ENCODE results near the gene OSBPL9. TPM values are rescaled to one million over a fixed set of nuclear protein-coding genes. Genes with fewer than 3 reads are reported as not detected.
"Not testable (repeated sequence)": the region's sequence is repeated elsewhere in the genome, so short reads cannot be mapped to it uniquely, and the experiment has no call there.

OSBPL9 gene
- total RNA-seq, 1 experiment from 2014 or later: 128 TPM

DNA sequence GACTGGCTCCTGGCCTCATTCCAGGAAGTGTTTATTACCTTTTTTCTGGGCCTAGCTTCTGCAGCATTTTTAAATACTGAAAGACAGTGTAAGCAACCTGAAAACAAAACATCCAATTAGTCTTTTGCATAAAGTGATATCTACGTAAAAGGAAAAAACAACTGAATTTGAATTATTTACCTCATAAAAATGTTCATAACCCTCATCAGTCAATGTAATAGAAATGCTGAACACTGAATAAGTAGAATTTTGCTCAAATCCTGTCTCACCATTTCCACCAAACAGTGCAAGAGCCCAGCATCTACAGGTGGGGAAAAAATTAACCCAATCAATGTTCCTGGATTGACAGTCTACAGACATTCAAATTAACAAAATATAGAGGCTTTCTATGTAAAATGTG is 197.6 kb downstream of the OSBPL9 start:
- no peaks in the 10 kb centered on the region for H3K9me2 ChIP-seq (replicated peaks; ENCODE audit: insufficient read depth, low read length)
- H3K4me2 ChIP-seq (ENCODE audit: low read depth, low read length, poor library complexity, severe bottlenecking): no peak overlapping the region
- no peak overlapping the region for H2AFZ ChIP-seq (ENCODE audit: low read length)
- no peaks in the 10 kb centered on the region for H4K20me1 ChIP-seq (ENCODE audit: insufficient read depth, low read depth, low read length)
- no peak overlapping the region for H3K4me3 ChIP-seq (ENCODE audit: low read length)
- peaks cover 50% of the 10 kb centered on the region for H3K36me3 ChIP-seq (ENCODE audit: insufficient read depth, low read length)
- DNase-seq: no peak
- H3K27ac ChIP-seq (ENCODE audit: low read length): no peak overlapping the region
- no peaks in the 10 kb centered on the region for H3K9me3 ChIP-seq (ENCODE audit: low read length)
- no peaks in the 10 kb centered on the region for H3K27me3 ChIP-seq (ENCODE audit: low read length)
- H3K9ac ChIP-seq (ENCODE audit: low read length): no peak overlapping the region
- peaks cover 7% of the 10 kb centered on the region; the same call in 1 of the 2 replicates for H3K4me1 ChIP-seq (ENCODE audit: low read length)
- H3K79me2 ChIP-seq (ENCODE audit: low read length): peaks cover 2% of the 10 kb centered on the region; the same call in 1 of the 2 replicates

DNA sequence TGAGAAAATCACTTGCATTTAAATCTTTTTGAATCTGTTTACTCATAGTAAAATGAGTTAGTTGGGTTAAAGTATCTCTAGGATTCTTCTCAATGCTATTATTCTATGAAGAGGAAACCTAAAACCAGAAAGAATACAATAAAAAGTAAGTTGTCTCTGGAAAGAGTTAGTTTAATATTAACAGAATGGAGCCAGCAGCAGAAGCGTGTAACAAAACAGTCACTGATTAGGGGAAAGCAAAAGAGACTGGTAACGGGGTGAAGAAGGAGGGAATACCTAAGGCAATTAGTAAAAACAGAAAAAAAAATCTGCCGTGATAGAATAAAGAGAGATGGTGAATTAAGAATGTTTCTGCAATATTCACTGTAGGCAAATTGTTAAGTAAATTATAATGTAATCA is 201.6 kb downstream of the OSBPL9 start:
- H3K9me2 ChIP-seq (replicated peaks; ENCODE audit: insufficient read depth, low read length): no peaks in the 10 kb centered on the region
- no peaks in the 10 kb centered on the region for H3K27me3 ChIP-seq (ENCODE audit: low read length)
- no peak overlapping the region for H3K4me3 ChIP-seq (ENCODE audit: low read length)
- no peak overlapping the region for H3K27ac ChIP-seq (ENCODE audit: low read length)
- H3K9me3 ChIP-seq (ENCODE audit: low read length): no peaks in the 10 kb centered on the region
- no peak overlapping the region for H2AFZ ChIP-seq (ENCODE audit: low read length)
- peaks cover 13% of the 10 kb centered on the region for H3K79me2 ChIP-seq (ENCODE audit: low read length)
- H3K9ac ChIP-seq (ENCODE audit: low read length): no peak overlapping the region
- H3K36me3 ChIP-seq (ENCODE audit: insufficient read depth, low read length): peaks cover 70% of the 10 kb centered on the region
- H3K4me1 ChIP-seq (ENCODE audit: low read length): peaks cover 7% of the 10 kb centered on the region; the same call in 1 of the 2 replicates
- no peak overlapping the region for H3K4me2 ChIP-seq (ENCODE audit: low read depth, low read length, poor library complexity, severe bottlenecking)
- no peak for DNase-seq
- H4K20me1 ChIP-seq (ENCODE audit: insufficient read depth, low read depth, low read length): no peaks in the 10 kb centered on the region

- H4K20me1 ChIP-seq (ENCODE audit: insufficient read depth, low read depth, low read length); H3K9ac ChIP-seq (ENCODE audit: low read length); H3K9me3 ChIP-seq (ENCODE audit: low read length); H3K9me2 ChIP-seq (replicated peaks; ENCODE audit: insufficient read depth, low read length); H3K27ac ChIP-seq (ENCODE audit: low read length); H3K27me3 ChIP-seq (ENCODE audit: low read length); H3K4me1 ChIP-seq (ENCODE audit: low read length); H3K4me3 ChIP-seq (ENCODE audit: low read length); H3K4me2 ChIP-seq (ENCODE audit: low read depth, low read length, poor library complexity, severe bottlenecking); DNase-seq; H2AFZ ChIP-seq (ENCODE audit: low read length): not testable (repeated sequence)
- H3K36me3 ChIP-seq (ENCODE audit: insufficient read depth, low read length): peaks cover 66% of the 10 kb centered on the region
- H3K79me2 ChIP-seq (ENCODE audit: low read length): peaks cover 13% of the 10 kb centered on the region
Measured at GRCh38 chr1:51819021-51819420, 202.1 kb downstream of the OSBPL9 start.

GRCh38 chr1:51819810-51820209 is 202.9 kb downstream of the OSBPL9 start:
- peaks cover 63% of the 10 kb centered on the region for H3K36me3 ChIP-seq (ENCODE audit: insufficient read depth, low read length)
- no peak overlapping the region for H3K9ac ChIP-seq (ENCODE audit: low read length)
- no peaks in the 10 kb centered on the region for H4K20me1 ChIP-seq (ENCODE audit: insufficient read depth, low read depth, low read length)
- no peak overlapping the region for H3K27ac ChIP-seq (ENCODE audit: low read length)
- no peaks in the 10 kb centered on the region for H3K27me3 ChIP-seq (ENCODE audit: low read length)
- no peaks in the 10 kb centered on the region for H3K9me3 ChIP-seq (ENCODE audit: low read length)
- no peak for DNase-seq
- no peaks in the 10 kb centered on the region for H3K4me1 ChIP-seq (ENCODE audit: low read length)
- peaks cover 18% of the 10 kb centered on the region for H3K79me2 ChIP-seq (ENCODE audit: low read length)
- no peak overlapping the region for H3K4me3 ChIP-seq (ENCODE audit: low read length)
- no peak overlapping the region for H2AFZ ChIP-seq (ENCODE audit: low read length)
- no peak overlapping the region for H3K4me2 ChIP-seq (ENCODE audit: low read depth, low read length, poor library complexity, severe bottlenecking)
- no peaks in the 10 kb centered on the region for H3K9me2 ChIP-seq (replicated peaks; ENCODE audit: insufficient read depth, low read length)

DNA sequence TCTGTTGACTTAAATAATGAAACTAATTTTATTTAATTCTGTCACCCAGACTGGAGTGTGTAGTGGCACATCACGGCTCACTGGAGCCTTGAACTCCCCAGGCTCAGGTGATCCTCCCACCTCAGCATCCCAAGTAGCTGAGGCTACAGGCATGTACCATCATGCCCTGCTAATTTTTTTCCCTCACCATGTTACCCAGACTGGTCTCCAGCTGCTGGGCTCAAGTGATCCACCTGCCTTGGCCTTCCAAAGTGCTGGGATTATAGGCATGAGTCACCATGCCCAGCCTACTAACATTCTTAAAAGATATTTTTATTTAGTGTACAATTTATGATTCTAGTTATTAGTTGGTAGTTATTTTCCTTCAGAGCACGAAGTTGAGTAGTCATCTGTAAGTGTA is 212.2 kb downstream of the OSBPL9 start:
- Histone ChIP-seq H3K9me2 (replicated peaks; ENCODE audit: insufficient read depth, low read length) (no peaks in the 10 kb centered on the region), H3K9me3 (ENCODE audit: low read length) (no peaks in the 10 kb centered on the region), H3K79me2 (ENCODE audit: low read length) (peaks cover 27% of the 10 kb centered on the region), H3K4me2 (ENCODE audit: low read depth, low read length, poor library complexity, severe bottlenecking) (no peak overlapping the region), H4K20me1 (ENCODE audit: insufficient read depth, low read depth, low read length) (no peaks in the 10 kb centered on the region), H3K9ac (ENCODE audit: low read length) (no peak overlapping the region), H2AFZ (ENCODE audit: low read length) (no peak overlapping the region), H3K4me1 (ENCODE audit: low read length) (no peaks in the 10 kb centered on the region), H3K36me3 (ENCODE audit: insufficient read depth, low read length) (peaks cover 70% of the 10 kb centered on the region), H3K4me3 (ENCODE audit: low read length) (no peak overlapping the region), H3K27me3 (ENCODE audit: low read length) (no peaks in the 10 kb centered on the region), H3K27ac (ENCODE audit: low read length) (no peak overlapping the region)
- no peak for DNase-seq

DNA sequence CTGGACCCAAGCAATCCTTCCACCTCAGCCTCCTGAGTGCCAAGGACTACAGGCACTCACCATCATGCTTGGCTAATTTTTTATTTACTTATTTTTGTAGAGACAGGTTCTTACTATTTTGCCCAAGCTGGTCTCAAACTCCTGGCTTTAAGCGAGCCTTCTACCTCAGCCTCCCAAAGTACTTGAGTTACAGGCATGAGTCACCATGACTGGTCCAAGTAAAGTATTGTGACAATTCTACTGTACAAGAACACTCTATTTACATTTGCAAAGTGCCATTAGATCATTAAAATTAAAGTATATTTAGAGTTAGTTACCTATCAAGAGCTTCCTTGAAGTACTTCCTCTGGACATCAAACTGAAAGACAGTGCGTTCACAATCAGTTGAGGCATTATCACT is 216.8 kb downstream of the OSBPL9 start:
- Histone ChIP-seq H3K79me2 (ENCODE audit: low read length) (peaks cover 42% of the 10 kb centered on the region), H3K4me1 (ENCODE audit: low read length) (no peaks in the 10 kb centered on the region), H2AFZ (ENCODE audit: low read length) (no peak overlapping the region), H3K9ac (ENCODE audit: low read length) (no peak overlapping the region), H3K9me2 (replicated peaks; ENCODE audit: insufficient read depth, low read length) (no peaks in the 10 kb centered on the region), H4K20me1 (ENCODE audit: insufficient read depth, low read depth, low read length) (no peaks in the 10 kb centered on the region), H3K9me3 (ENCODE audit: low read length) (no peaks in the 10 kb centered on the region), H3K27ac (ENCODE audit: low read length) (no peak overlapping the region), H3K27me3 (ENCODE audit: low read length) (no peaks in the 10 kb centered on the region), H3K36me3 (ENCODE audit: insufficient read depth, low read length) (peaks cover 70% of the 10 kb centered on the region), H3K4me2 (ENCODE audit: low read depth, low read length, poor library complexity, severe bottlenecking) (no peak overlapping the region), H3K4me3 (ENCODE audit: low read length) (no peak overlapping the region)
- no peak for DNase-seq

- H3K27ac ChIP-seq (ENCODE audit: low read length): no peak overlapping the region
- H3K9ac ChIP-seq (ENCODE audit: low read length): no peak overlapping the region
- no peaks in the 10 kb centered on the region for H3K27me3 ChIP-seq (ENCODE audit: low read length)
- peaks cover 66% of the 10 kb centered on the region for H3K36me3 ChIP-seq (ENCODE audit: insufficient read depth, low read length)
- no peaks in the 10 kb centered on the region for H3K9me3 ChIP-seq (ENCODE audit: low read length)
- no peaks in the 10 kb centered on the region for H3K9me2 ChIP-seq (replicated peaks; ENCODE audit: insufficient read depth, low read length)
- DNase-seq: no peak
- no peaks in the 10 kb centered on the region for H3K4me1 ChIP-seq (ENCODE audit: low read length)
- peaks cover 62% of the 10 kb centered on the region for H3K79me2 ChIP-seq (ENCODE audit: low read length)
- H2AFZ ChIP-seq (ENCODE audit: low read length): no peak overlapping the region
- H3K4me3 ChIP-seq (ENCODE audit: low read length): no peak overlapping the region
- H4K20me1 ChIP-seq (ENCODE audit: insufficient read depth, low read depth, low read length): no peaks in the 10 kb centered on the region
- H3K4me2 ChIP-seq (ENCODE audit: low read depth, low read length, poor library complexity, severe bottlenecking): no peak overlapping the region
Measured at GRCh38 chr1:51837243-51837642, 220.4 kb downstream of the OSBPL9 start.
